HG02973 (cell line): ENCODE measurements around the gene SP7.
A peak's percentile ranks its signal among the peaks of the same experiment; 100 is the strongest.
"Not testable (repeated sequence)": the region's sequence is repeated elsewhere in the genome, so short reads cannot be mapped to it uniquely, and the experiment has no call there.

Experiments used
- ATAC-seq: cut with Tn5 transposase; IDR thresholded peaks from one replicate; pipeline ENCODE4 v1.9.1; 2021; ENCODE audit warnings: moderate library complexity; ENCODE audit not compliant: unreplicated experiment

Gene SP7

GRCh38 chr12:53324113-53324778 lies 11.9 kb downstream of the SP7 start:
- no peak for ATAC-seq

GRCh38 chr12:53320352-53321195 lies 15.6 kb downstream of the SP7 start:
- ATAC-seq, result no peak

GRCh38 chr12:53313996-53314395 lies 22.2 kb downstream of the SP7 start:
- ATAC-seq, result no peak

GRCh38 chr12:53308276-53308675 lies 27.9 kb downstream of the SP7 start:
- no peak for ATAC-seq

- no peak for ATAC-seq
Measured at GRCh38 chr12:53306826-53307225, 29.3 kb downstream of the SP7 start.

- no peak for ATAC-seq
Measured at GRCh38 chr12:53302903-53303302, 33.3 kb downstream of the SP7 start.

GRCh38 chr12:53300187-53300586 lies 36.0 kb downstream of the SP7 start:
- no peak for ATAC-seq

- peak; percentile 59 for ATAC-seq
Measured at GRCh38 chr12:53299454-53300180, 36.5 kb downstream of the SP7 start, which contains the start of gene MYG1. MYG1 (plus strand) TSS chr12:53299695; CDS start chr12:53299738, 43 bp downstream.

- no peak for ATAC-seq
Measured at GRCh38 chr12:53299101-53299453, 37.1 kb downstream of the SP7 start.

- ATAC-seq, result no peak
Measured at GRCh38 chr12:53298164-53298563, 38.0 kb downstream of the SP7 start.

GRCh38 chr12:53297106-53297505 lies 39.0 kb downstream of the SP7 start:
- not testable (repeated sequence) for ATAC-seq

- no peak for ATAC-seq
Measured at GRCh38 chr12:53295891-53296219, 40.3 kb downstream of the SP7 start.

- peak; percentile 71 for ATAC-seq
Measured at GRCh38 chr12:53295070-53295890, 40.9 kb downstream of the SP7 start, which contains the start of gene PFDN5. PFDN5 (plus strand) TSS chr12:53295542; CDS start chr12:53295568, 26 bp downstream.

GRCh38 chr12:53292426-53292825 lies 43.7 kb downstream of the SP7 start:
- no peak for ATAC-seq

- ATAC-seq, result no peak
Measured at GRCh38 chr12:53290661-53291060, 45.5 kb downstream of the SP7 start.

- ATAC-seq, result no peak
Measured at GRCh38 chr12:53289891-53290290, 46.3 kb downstream of the SP7 start.

- no peak for ATAC-seq
Measured at GRCh38 chr12:53288322-53288721, 47.8 kb downstream of the SP7 start.

GRCh38 chr12:53287741-53288216 lies 48.4 kb downstream of the SP7 start:
- no peak for ATAC-seq

- no peak for ATAC-seq
Measured at GRCh38 chr12:53286448-53286847, 49.7 kb downstream of the SP7 start.

- no peak for ATAC-seq
Measured at GRCh38 chr12:53279888-53280498, 56.2 kb downstream of the SP7 start.
